GM23248 (cell line): ENCODE results near the gene GRK3.

Experiments used
- EZH2 ChIP-seq: fragments of 200-600 bp; sonication (generic); IDR thresholded peaks from 2 replicates; pipeline ENCODE4 v1.6.1; 2018; ENCODE audit warnings: antibody characterized with exemption, mild to moderate bottlenecking; ENCODE audit not compliant: insufficient read depth, poor library complexity, severe bottlenecking
- EZH2phosphoT487 ChIP-seq: fragments of 200-600 bp; sonication (generic); IDR thresholded peaks from 2 replicates; pipeline ENCODE4 v1.6.1; 2018; ENCODE audit warnings: antibody characterized with exemption, moderate library complexity, mild to moderate bottlenecking, low read depth; ENCODE audit not compliant: insufficient read depth

DNA sequence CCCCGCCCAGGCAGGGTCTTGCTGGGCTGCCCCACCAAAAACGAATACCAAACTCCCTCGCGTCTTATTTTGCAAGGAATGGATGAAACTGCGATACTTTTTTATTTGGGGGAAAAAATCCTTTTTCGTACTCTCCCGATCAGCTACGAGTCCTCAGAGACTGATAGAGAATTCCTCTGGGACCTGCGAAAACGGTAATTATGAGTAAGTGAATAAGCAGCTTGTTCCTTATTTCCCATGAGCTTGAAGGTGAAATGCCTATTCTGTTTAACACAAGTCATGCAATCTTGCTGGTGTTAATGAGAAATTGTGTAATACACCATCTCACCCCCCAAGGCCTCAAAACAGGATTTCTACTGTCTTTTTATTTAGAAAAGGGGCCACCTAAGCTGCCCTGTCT, 5.5 kb downstream of the GRK3 start:
- TF ChIP-seq EZH2 (no peak), EZH2phosphoT487 (no peak)
